HCEC 1CT (cell line): ENCODE results near the gene EME1.
"Not testable (repeated sequence)": the region's sequence is repeated elsewhere in the genome, so short reads cannot be mapped to it uniquely, and the experiment has no call there.

Source experiments
- DNase-seq: peaks from one replicate; pipeline ENCODE4 v3.0.0-alpha.2; 2017

EME1 gene

DNA sequence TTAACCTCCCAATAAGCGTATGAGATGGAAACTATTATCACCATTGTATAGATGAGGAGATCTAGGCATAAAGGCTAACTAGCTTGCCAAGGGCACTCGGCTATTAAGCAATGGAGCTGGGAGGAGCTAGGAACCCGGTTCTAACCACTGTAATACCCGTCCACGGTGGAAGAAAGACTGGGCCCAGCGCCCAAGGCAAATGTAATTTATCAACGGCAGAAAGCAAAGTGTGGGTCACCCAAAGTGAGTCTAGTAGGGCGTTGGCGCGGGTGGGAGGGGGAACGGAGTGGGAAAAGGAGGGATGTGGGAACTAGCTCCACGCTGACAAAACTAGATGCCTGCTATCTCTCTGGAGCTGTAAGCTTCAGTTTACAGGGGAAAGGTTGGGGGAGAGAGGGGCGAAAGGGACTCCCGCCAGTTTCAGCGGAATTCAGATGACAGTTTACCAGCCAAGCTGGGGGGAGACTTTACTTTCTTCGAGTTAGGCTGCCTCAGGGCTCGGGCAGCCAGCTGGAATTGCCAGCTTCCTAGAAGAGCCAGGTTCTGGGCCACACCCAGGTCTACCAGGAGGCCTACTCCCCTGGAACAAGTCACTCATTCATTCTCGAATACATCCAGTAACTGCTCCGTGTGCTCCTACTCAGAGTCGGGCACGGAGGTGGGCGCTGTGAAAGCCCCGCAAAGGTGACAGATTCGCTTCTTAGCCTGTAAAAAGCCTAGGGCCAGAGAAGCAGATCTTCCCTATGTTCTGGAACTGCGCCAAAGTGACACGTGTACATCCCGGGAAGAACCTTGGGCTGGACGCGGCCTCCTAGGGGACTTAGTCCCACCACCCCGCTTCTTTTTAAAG is 23.5 kb downstream of the EME1 start:
- peak; percentile 52 for DNase-seq

DNA sequence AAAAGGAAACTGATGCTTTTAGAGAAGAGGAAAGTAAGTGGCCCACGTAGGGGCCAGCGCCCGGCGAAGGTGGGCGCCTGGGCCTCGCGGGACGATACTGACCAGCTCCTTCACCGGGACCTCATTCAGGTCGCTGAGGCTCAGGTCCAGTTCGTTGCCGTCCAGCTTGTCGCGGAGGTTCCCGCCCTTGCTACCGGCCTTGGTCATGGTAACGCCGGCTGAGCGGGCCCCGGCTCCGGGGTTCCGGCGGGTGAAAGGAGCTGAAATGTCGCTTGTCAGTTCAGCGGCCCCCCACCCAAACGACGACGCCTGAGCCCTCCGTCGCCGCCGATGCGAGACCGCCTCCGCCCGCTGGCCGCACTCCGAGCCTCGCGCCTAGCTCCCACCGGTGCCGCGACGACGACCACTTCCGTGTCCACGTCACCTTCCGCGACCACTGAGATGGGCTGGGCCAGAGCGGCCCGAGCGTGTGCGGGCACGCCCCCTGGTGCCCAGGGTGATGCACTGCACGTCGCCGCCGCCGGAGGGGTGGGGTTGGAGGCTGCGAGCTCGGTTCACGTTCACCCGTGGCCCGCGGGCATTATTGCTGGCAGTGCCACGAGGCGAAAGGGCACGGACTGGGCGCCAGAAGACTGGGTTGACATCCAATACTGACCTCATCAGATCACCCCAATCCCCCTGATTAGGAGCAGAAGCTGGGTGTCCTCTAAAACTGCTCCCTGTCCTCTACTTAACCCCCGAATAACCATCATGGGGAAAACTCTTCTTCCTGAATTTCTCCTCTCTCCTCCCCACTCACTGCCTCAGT is 24.3 kb downstream of the EME1 start, which contains the start of gene LRRC59:
Gene LRRC59, minus strand, starts transcription at position 413 of the 808 bp plus-strand sequence. Its CDS starts 206 bp downstream, at position 207.
- peak; percentile 78 for DNase-seq

DNA sequence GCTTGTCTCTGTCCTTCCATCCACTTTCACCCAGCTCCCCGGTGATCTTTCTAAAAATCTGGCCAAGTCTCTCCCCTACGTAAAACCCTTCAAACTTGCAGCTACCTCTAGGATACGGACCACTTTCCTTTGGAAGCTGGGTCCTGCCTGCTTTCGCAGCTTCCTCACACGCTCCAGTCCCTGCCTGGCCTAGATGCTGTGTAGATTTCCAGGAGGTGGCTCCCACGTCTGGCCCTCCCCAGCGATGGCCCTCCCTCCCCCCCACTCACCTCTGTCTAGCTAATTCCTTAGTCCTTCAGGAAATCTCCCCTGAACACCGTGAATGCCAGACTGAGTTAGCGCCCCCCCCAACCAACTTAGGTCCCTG is 24.9 kb downstream of the EME1 start:
- no peak for DNase-seq

DNA sequence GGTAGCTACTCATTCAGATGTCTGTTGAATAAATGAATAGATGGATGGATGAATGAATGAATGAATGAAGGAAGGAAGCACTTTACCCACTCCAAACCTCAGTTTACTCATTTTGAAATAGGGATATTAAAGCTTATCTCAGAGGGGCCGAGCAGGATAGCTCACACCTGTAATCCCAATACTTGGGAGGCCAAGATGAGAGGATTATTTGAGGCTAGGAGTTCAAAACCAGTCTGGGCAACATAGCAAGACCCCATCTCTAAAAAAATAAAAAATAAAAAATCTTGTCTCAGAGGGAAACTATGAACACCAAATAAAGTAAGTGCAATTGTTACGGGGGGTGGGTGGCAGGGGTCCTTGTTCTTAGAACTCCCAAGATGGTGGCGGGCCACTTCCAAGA is 25.6 kb downstream of the EME1 start:
- DNase-seq, result not testable (repeated sequence)

DNA sequence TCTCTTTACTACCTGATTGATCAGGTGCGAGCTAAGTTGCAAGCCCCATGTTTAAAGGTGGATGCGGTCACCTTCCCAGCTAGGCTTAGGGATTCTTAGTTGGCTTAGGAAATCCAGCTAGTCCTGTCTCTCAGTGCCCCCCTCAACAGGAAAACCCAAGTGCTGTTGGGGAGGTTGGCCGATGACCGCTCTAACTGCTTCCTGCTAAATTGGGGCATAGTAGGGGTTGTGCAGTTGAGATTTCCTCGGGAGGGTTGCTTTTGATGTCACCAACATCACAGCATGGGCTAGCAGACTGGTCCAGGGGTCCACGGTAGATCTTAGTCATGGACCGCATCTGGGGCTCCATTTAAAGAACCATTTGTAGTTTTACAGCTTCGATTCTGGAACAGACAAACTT is 26.6 kb downstream of the EME1 start:
- DNase-seq, result not testable (repeated sequence)

DNA sequence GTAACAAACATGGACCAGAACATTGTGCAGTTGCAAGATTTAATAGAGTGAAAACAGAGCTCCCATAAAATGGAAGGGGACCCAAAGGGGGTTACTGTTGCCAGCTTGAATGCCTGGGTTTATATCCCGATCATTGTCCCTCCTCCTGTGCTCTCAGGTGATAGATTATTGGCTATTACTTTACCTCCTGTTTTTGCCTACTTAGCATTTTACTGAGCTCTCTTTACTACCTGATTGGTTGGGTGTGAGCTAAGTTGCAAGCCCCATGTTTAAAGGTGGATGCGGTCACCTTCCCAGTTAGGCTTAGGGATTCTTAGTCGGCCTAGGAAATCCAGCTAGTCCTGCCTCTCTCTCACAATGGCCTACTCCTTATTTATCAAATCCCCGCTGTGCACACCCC is 32.3 kb downstream of the EME1 start:
- not testable (repeated sequence) for DNase-seq

DNA sequence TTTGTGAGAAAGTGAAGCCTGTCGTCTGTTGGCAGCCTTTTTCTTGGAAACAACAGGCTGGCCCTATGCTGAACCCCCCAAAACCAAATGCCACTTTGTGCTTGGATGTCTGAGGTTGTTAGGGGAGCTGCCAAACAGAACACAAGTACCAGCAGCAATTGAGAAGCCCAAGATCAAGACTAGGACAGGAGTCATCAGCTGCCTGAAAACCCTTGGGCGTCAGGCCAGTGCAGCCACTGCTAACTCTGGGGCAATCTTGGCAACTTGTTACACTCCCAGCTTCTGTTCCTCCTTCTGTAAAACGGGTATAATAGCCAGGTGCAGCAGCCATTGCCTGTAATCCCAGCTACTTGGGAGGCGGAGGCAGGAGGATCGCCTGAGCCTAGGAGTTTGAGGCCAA is 33.5 kb downstream of the EME1 start:
- no peak for DNase-seq

DNA sequence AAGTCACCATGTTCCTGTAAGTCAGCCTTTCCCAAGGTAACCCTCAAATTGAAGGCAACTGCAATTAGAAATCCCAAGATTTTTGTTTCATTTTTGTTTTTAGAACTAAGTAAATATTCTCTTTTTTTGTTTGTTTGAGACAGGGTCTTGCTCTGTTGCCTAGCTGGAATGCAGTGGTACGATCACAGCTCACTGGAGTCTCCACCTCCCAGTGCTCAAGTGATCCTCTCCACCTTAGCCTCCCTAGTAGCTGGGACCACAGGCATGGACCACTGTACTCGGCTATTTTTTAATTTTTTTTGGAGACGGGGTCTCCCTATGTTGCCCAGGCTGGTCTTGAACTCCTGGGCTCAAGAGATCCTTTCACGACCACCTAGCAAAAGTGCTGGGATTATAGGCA is 34.9 kb downstream of the EME1 start:
- DNase-seq, result no peak

DNA sequence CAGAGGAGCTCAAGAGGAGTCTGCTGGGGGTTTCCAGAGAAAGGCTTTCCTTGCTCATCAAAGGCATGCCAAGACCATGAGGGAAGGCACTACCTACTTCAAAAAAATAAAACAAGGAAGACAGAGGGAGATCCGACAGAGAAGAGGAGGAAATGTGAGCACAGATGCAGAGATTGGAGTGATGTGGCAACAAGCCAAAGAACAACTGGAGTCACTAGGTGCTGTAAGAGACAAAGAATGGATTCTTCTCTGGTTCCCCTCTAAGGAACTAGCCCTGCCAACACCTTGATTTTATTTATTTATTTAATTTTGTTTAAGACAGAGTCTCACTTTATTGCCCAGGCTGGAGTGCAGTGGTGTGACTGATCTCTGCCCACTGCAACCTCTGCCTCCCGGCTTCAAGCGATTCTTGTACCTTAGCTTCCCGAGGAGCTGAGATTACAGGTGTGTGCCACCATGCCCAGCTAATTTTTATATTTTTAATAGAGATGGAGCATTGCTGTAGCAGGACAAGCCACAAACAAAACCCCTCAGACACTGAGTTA is 39.2 kb downstream of the EME1 start:
- DNase-seq, result no peak

DNA sequence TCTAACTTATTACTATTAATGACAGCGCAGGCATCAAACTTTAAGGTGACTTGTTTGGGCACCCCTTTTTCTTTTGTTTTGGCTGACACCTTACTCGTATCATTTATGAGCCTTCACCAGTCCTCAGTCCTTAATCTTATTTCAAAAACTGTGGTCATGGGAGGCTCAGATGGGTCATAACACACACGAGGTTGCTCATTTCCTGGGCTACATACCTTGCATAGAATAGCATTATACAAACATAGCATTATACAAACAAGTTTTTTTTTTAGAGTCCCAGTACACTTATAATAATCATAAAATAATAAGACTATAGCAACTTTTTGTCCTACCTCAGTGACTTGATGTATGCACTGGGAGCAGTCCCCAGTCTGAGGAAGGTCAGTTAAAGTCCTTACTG is 41.8 kb downstream of the EME1 start:
- peak; percentile 39 for DNase-seq

DNA sequence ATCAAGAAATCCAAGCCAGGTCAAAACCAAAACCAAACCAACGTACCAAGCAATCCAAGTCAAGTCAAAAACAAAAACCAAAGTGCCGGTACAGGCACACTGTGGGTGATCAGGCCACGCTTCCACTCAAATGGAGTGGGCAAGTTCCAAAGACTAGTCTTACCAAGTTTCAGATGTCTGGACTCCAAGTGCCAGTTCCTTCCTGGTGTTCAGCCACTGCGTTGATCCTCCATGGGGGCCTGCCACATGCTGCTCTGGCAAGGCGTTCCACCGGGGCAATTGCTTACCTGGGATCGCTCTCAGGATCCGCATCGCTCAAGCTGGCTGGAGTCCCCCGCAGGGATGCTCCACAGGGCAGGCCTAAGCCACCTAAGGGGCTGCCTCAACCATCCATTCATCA is 46.5 kb downstream of the EME1 start:
- not testable (repeated sequence) for DNase-seq

DNA sequence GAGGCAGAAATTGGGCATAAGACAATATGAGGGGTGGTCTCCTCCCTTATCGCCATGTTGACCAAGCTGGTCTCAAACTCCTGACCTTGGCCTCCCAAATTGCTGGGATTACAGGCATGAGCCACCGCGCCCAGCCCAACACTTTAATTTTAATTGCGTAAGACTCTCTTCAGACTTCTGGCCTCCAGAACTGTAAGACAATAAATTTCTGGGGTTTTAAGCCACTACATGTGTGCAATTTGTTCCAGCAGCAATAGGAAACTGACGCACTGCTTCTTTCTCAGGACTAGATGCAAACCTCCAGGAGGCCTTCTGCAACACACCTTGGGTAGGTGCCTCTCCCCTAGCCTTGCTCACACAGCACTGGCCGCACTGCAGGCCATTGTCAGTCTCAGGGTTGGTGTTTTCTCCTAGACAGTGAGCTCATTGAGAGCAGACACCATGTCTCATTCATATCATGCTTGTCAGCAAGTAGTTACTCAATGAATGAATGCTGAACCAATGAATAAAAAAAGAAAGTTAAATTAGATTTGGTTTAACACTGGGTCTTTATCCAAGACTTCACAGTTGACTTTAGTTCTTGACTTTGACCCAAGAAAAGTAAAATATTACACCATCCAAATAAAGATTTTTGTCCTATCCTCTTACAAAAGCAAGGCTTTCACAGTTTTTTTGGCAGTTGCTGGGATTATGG is 47.5 kb downstream of the EME1 start:
- no peak for DNase-seq

DNA sequence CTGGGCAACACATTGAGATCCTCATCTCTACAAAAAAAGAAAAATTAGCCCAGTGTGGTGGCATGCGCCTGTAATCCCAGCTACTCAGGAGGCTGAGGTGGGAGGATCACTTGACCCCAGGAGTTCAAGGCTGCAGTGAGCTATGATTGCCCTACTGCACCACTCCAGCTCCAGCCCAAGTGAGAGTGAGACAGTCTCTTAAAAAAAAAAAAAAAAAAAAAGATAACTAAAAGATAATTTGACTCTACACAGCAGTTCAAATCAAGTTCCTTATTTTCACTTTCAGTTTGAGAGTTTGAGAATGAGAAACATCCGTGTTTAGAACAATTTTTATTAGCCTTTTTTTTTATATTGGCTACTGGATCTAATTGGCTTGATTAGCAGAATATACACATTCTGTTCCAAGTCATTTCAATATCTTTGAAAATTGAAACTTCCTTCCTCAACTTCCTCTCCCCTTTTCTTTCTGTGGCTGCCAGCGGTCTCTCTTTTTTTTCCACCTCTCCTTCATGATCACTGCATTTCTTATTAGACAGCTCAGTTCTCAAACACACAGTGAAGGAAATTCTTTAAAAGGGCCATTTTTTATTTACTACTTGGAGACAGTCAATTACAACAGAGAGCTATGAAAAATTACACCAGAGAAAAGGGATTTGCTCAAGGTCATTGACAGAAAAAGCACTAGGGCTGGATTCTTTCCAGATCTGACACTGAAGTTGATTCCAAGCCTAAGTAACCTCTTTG is 48.5 kb downstream of the EME1 start:
- DNase-seq, result peak; percentile 14

DNA sequence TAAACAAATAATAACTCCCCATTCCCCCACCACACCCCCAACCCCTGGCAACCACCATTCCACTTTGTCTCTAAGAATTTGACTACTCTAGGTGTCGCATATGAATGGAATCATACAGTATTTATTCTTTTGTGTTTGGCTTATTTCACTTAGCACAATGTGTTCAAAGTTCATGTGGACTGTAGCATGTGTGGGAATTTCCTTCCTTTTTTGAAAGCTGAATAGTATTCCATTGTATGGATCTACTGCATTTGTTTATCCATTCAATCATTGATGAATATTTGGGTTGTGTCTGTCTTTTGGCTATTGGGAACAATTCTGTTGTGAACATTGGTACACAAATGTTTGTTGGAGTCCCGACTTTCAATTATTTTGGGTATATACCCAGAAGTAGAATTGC is 49.7 kb downstream of the EME1 start:
- no peak for DNase-seq

DNA sequence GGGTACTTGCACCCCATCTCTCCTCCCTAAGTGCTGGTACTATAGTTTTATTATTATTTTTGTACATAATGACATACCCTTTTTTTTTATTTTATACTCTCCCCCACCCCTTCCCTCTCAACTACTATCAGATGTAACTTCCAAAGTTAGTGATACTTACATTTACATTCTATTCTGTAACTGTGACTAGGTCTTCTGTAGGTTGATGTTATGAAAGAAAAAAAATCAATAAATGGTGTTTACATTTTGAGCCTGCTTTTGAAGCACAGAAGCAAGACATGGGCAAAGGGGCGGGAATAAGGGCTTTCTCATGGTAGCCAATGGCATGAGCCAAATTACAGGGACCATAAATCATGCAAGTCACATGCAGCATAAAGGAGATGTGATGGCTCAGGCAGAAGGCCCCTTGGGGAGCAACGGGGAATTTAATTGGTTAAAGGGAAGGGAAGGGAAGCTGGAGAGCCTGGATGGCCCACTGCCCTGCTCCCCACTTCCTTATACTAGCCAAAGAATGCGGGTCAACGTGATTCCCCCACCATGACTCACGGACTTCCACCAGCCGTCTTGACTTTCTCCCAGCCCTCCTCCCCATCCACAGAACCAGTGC is 50.6 kb downstream of the EME1 start:
- DNase-seq, result peak; percentile 98

DNA sequence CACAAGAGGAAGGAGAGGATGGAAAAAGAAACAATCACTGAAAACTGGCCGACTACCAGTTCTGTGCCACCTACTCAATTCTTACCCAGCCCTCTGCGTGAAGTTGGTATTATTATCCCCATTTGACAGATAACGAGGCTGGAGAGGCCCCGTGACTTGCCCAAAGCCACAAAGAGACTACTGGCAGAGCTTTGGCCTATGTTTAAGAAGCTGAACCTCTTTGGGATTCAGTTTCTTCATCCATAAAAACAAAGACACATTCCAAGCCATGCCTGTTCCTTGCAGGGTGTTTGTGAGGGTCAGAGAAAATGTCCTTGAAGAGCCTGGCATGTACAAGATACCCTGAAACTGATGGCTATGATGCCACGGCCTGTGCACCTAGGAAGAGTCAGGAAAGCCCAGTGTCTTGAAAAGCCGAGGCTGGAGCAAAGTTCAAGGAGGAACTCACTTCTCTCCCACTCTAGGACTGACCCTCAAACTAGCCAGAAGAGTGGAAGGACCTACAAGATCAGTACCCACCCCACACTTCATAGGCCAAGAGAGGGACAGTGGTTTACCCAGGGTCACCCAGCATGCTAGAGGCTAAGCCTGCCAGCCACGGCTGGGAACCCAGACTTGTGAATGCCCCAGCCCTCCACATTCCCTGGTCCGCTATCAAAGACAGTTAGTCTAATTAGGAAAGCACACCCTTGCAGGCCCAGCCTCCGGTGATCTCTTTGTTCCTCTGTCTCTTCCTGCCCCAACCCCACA is 51.4 kb downstream of the EME1 start:
- no peak for DNase-seq

DNA sequence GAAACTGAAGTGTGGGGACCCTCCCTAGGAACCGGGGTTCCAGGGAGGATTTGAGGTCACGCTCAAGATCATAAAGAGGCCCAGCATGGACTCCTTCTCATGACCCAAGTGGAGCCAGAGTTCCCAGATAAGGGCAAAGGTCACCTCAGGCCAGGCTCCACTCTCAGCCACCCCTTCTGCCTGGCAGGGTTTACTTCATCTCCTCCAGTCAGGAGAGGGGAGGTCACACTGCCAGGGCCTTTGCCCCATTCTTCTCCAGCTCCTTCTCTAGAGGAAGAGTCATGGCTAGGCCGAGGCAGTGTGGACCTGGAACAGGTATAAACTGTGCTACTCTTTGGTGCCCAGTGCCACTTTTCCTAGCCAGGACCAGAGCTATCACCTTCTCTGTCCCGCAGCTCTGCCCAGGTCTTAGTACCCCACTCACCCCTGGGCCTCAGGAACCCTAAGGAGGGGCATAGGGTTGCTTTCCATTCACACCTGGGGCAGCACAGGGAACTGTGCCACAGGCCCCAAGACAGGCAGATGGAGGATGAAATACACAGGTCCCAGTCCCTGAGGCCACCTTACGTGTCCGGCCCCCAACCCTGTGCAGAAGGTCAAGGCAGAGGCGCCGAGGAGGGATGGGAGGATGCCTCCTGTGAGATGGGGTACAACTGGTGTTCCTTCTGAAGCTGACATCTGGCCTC is 52.1 kb downstream of the EME1 start:
- DNase-seq, result no peak

DNA sequence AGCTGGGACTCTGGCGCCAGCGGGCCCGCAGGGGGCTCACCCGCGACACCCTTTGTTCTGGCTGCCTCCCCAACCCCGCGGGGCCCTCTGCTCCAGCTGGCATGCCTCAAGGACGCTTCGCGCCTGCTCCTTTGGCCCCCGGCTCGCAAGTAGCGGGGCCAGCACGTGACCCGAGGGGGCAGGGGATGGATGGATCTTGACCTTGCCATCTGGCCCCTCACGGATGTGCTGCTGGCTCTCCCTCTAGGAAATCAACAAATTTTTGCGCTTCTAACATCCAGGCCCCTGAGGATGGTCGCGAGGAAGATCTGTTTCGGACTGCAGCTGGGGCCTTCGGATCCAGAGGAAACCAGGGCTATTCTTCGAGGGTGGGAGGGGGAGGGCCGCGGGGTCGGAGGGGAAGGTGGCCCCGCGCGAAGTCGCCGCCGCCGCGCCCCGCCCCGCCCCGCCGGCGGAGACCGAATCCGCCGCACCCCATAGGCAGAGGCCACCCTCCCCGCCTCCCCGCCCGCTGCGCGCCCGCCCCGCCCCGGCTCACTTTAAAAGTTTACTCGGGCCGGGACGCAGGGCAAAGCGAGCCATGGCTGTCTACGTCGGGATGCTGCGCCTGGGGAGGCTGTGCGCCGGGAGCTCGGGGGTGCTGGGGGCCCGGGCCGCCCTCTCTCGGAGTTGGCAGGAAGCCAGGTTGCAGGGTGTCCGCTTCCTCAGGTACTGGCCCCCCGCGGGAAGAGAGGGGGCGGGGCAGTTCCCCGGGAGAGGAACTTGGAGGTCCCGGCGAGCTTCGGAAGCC is 52.8 kb downstream of the EME1 start, which contains the start of gene ACSF2:
Gene ACSF2, plus strand, starts transcription at position 537 of the 790 bp plus-strand sequence. Its CDS starts 44 bp downstream, at position 581.
- peak; percentile 54 for DNase-seq

DNA sequence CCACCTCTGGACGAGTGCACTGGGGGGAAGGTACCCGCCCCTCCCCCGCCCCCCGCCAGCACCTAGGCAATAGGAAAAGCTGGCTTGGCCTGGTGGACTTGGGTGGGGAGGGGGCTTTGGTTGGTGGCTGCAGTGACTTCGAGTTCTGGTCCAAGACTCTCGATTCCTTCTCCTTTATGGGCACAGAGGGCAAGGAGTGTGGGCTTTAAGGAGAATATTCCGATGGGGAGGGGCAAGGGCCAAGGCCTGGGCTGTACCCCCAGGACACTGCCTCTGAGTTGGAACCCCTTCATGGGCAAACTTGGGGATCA is 53.4 kb downstream of the EME1 start:
- no peak for DNase-seq
